H1 (cell line): ENCODE data around the gene RUSC2. TPM values are rescaled to one million over a fixed set of nuclear protein-coding genes. Genes with fewer than 3 reads are reported as not detected.

Source experiments
- CTCF ChIA-PET: fragments of 300-600 bp; sonication (Branson Sonifier 250); formaldehyde crosslinking; loops from one replicate; lab custom pipeline; 2021; ENCODE audit not compliant: partially characterized antibody; lab: Charles Lee
- POLR2A ChIA-PET: fragments of 300-600 bp; sonication (Branson Sonifier 250); formaldehyde crosslinking; loops from one replicate; lab custom pipeline; 2021; ENCODE audit warnings: inconsistent platforms; ENCODE audit not compliant: partially characterized antibody; lab: Charles Lee
- DNase-seq, 2 experiments: peaks; one replicate each; pipeline versions ENCODE4 v3.0.0 to v3.0.0-alpha.2; 2010 to 2022; ENCODE audit warnings: low spot score in 2 of 2, low read depth in 1 of 2, mixed read lengths in 1 of 2
- FAIRE-seq: peaks from 2 replicates; lab custom pipeline; 2011; peaks lifted over from hg19 to GRCh38; lab: Jason Lieb, UNC
- H2AFZ ChIP-seq: 2 replicates; pipeline ENCODE4 v1.8.1; 2012; ENCODE audit warnings: low read length, inconsistent platforms
- H2AK5ac ChIP-seq: 2 replicates; pipeline ENCODE4 v1.6.1; 2013; ENCODE audit warnings: low read depth, low read length
- H2BK120ac ChIP-seq: replicated peaks from 2 replicates; pipeline ENCODE3; 2013; ENCODE audit warnings: low read depth, low read length, inconsistent platforms
- H2BK12ac ChIP-seq: 2 replicates; pipeline ENCODE4 v1.6.1; 2013; ENCODE audit warnings: low read depth, low read length
- H2BK15ac ChIP-seq: 2 replicates; pipeline ENCODE4 v1.6.1; 2013; ENCODE audit warnings: low read length
- H2BK20ac ChIP-seq: 2 replicates; pipeline ENCODE4 v1.6.1; 2013; ENCODE audit warnings: low read length
- H2BK5ac ChIP-seq: 2 replicates; pipeline ENCODE4 v1.6.1; 2013; ENCODE audit warnings: low read depth, low read length
- H3K14ac ChIP-seq: 2 replicates; pipeline ENCODE4 v1.6.1; 2013; ENCODE audit warnings: inconsistent platforms; ENCODE audit not compliant: insufficient read length
- H3K18ac ChIP-seq: 2 replicates; pipeline ENCODE4 v1.6.1; 2013; ENCODE audit warnings: low read length; ENCODE audit errors: extremely low read depth
- H3K23ac ChIP-seq: 2 replicates; pipeline ENCODE4 v1.6.1; 2013; ENCODE audit warnings: inconsistent platforms; ENCODE audit not compliant: insufficient read length
- H3K23me2 ChIP-seq: 2 replicates; pipeline ENCODE4 v1.6.1; 2013; ENCODE audit warnings: low read depth, low read length
- H3K27ac ChIP-seq: 2 replicates; pipeline ENCODE4 v1.6.1; 2011; ENCODE audit warnings: low read depth, low read length, inconsistent platforms
- H3K27me3 ChIP-seq, 4 experiments: replicated peaks in 1 of 4; 1 replicate in 1 of 4; 2 replicates in 3 of 4; pipeline versions ENCODE4 v1.6.1 to v1.8.1; 2011 to 2013; ENCODE audit warnings: low read length in 3 of 4, mild to moderate bottlenecking in 3 of 4, inconsistent platforms in 2 of 4, mixed read lengths in 2 of 4, moderate library complexity in 1 of 4; ENCODE audit not compliant: control insufficient read depth in 3 of 4, insufficient read depth in 3 of 4; ENCODE audit errors: extremely low read depth in 1 of 4
- H3K36me3 ChIP-seq, 4 experiments: 2 replicates each; pipeline versions ENCODE4 v1.6.1 to v1.8.1; 2011 to 2013; ENCODE audit warnings: mild to moderate bottlenecking in 4 of 4, low read length in 3 of 4, moderate library complexity in 2 of 4, control low read depth in 1 of 4, inconsistent platforms in 1 of 4; ENCODE audit not compliant: insufficient read depth in 4 of 4, control insufficient read depth in 2 of 4
- H3K4ac ChIP-seq: replicated peaks from 2 replicates; pipeline ENCODE3; 2013; ENCODE audit warnings: low read length, low read depth, mixed read lengths, inconsistent platforms; ENCODE audit not compliant: insufficient read length
- H3K4me1 ChIP-seq, 4 experiments: replicated peaks in 1 of 4; 1 replicate in 1 of 4; 2 replicates in 3 of 4; pipeline versions ENCODE4 v1.6.1 to v1.8.1; 2011 to 2013; ENCODE audit warnings: low read length in 3 of 4, inconsistent platforms in 2 of 4, mixed read lengths in 1 of 4; ENCODE audit not compliant: insufficient read depth in 4 of 4, control insufficient read depth in 3 of 4
- H3K4me2 ChIP-seq, 2 experiments: 2 replicates each; pipeline versions ENCODE4 v1.6.1 to v1.8.1; 2011 to 2013; ENCODE audit warnings: low read depth in 2 of 2, low read length in 2 of 2, control low read depth in 1 of 2, inconsistent platforms in 1 of 2, mild to moderate bottlenecking in 1 of 2; ENCODE audit not compliant: insufficient read depth in 1 of 2
- H3K4me3 ChIP-seq, 4 experiments: fragments of 200-600, 300-600 bp in 1 of 4; sonication (generic), shearing (Covaris generic), sonication (Bioruptor Twin) in 1 of 4; 2 replicates each; pipeline versions ENCODE4 v1.5.1 to v1.8.1; 2011 to 2016; ENCODE audit warnings: low read length in 4 of 4, low read depth in 3 of 4, control low read depth in 2 of 4, inconsistent platforms in 2 of 4, mild to moderate bottlenecking in 2 of 4, mixed read lengths in 1 of 4, moderate library complexity in 1 of 4; ENCODE audit not compliant: insufficient read depth in 2 of 4; ENCODE audit errors: extremely low read depth in 1 of 4
- H3K56ac ChIP-seq: replicated peaks from 2 replicates; pipeline ENCODE3; 2013; ENCODE audit warnings: low read depth, mild to moderate bottlenecking, mixed read lengths, low read length, inconsistent platforms; ENCODE audit not compliant: insufficient read length
- H3K79me1 ChIP-seq: 2 replicates; pipeline ENCODE4 v1.6.1; 2013; ENCODE audit warnings: low read depth, low read length, control low read depth
- H3K79me2 ChIP-seq, 2 experiments: 2 replicates each; pipeline versions ENCODE4 v1.6.1 to v1.8.1; 2012 to 2013; ENCODE audit warnings: low read length in 2 of 2, mild to moderate bottlenecking in 2 of 2, inconsistent platforms in 1 of 2; ENCODE audit not compliant: insufficient read depth in 2 of 2, control insufficient read depth in 1 of 2
- H3K9ac ChIP-seq, 4 experiments: replicated peaks in 1 of 4; 1 replicate in 1 of 4; 2 replicates in 3 of 4; pipeline versions ENCODE4 v1.6.1 to v1.8.1; 2011 to 2013; ENCODE audit warnings: low read depth in 3 of 4, low read length in 3 of 4, control low read depth in 2 of 4, mild to moderate bottlenecking in 2 of 4, moderate library complexity in 2 of 4, inconsistent platforms in 1 of 4; ENCODE audit errors: extremely low read depth in 1 of 4
- H3K9me3 ChIP-seq, 2 experiments: 2 replicates each; pipeline versions ENCODE4 v1.6.1 to v1.8.1; 2012 to 2013; ENCODE audit warnings: mild to moderate bottlenecking in 2 of 2, moderate library complexity in 2 of 2, control low read depth in 1 of 2, inconsistent platforms in 1 of 2, low read depth in 1 of 2, low read length in 1 of 2, mixed read lengths in 1 of 2; ENCODE audit not compliant: insufficient read depth in 2 of 2
- H4K20me1 ChIP-seq, 2 experiments: replicated peaks in 1 of 2; 2 replicates each; pipeline versions ENCODE3 to v1.8.1; 2011 to 2013; ENCODE audit warnings: inconsistent platforms in 2 of 2, low read length in 2 of 2, mild to moderate bottlenecking in 1 of 2; ENCODE audit not compliant: insufficient read depth in 2 of 2, control insufficient read depth in 1 of 2
- H4K5ac ChIP-seq: 2 replicates; pipeline ENCODE4 v1.6.1; 2013; ENCODE audit warnings: low read length, low read depth, mixed read lengths, inconsistent platforms; ENCODE audit not compliant: insufficient read length
- H4K8ac ChIP-seq: 2 replicates; pipeline ENCODE4 v1.8.0; 2013; ENCODE audit warnings: mild to moderate bottlenecking, moderate library complexity, low read length, inconsistent platforms; ENCODE audit not compliant: insufficient read depth; ENCODE audit errors: extremely low read depth
- H4K91ac ChIP-seq: replicated peaks from 2 replicates; pipeline ENCODE3; 2013; ENCODE audit warnings: low read length, mixed read lengths, inconsistent platforms; ENCODE audit not compliant: insufficient read length
- GTF2F1 ChIP-seq: IDR thresholded peaks from 2 replicates; pipeline ENCODE4 v1.6.1; 2012; ENCODE audit warnings: low read depth, low read length, improper control_type of control experiment, borderline replicate concordance
- PHF8 ChIP-seq: fragments of 200-600 bp; sonication (generic); conservative IDR thresholded peaks from 2 replicates; pipeline ENCODE4 v1.7.1; 2012; ENCODE audit warnings: low read depth, mild to moderate bottlenecking, inconsistent platforms, low read length, moderate library complexity
- SIRT6 ChIP-seq: IDR thresholded peaks from one replicate; pipeline ENCODE4 v1.7.1; 2012; ENCODE audit warnings: low read length, inconsistent platforms
- WGBS, 2 experiments: shearing (Covaris generic) in 1 of 2; methylation state at CpG; one replicate each; pipeline versions ENCODE4 v1.1.6 to v1.1.7; 2013 to 2015; ENCODE audit warnings: low lambda C conversion rate in 2 of 2, mixed read lengths in 2 of 2, inconsistent platforms in 1 of 2, low coverage in 1 of 2, missing lambda C conversion rate in 1 of 2; ENCODE audit not compliant: insufficient replicate concordance in 2 of 2, insufficient coverage in 1 of 2, insufficient read length in 1 of 2; ENCODE audit errors: extremely low coverage in 1 of 2, missing lambda C conversion rate in 1 of 2; 5-methylcytosine and 5-hydroxymethylcytosine counted together
- polyA plus RNA-seq, 7 experiments: library from polyadenylated mRNA; depleted of rRNA in 3 of 7; stranded (reverse) in 5 of 7; unstranded in 2 of 7; fragments of >200 nt in 5 of 7; fragments of 200-250 nt in 2 of 7; gene quantifications; 1 replicate in 5 of 7; 2 replicates in 1 of 7; 4 replicates in 1 of 7; pipeline versions ENCODE4 v1.2.1 to v1.2.3, GENCODE V29; 2011 to 2013; ENCODE audit warnings: missing spikeins in 2 of 7, mixed read lengths in 2 of 7
- total RNA-seq: library from RNA; stranded (reverse); fragmentation: NEBNext Ultra II Directional; extraction: Animal tissue kit (Norgen Biotek cat#: 25700); gene quantifications from 2 replicates; pipeline ENCODE4 v1.2.1, GENCODE V29; 2021

Gene RUSC2
- total and polyA plus RNA-seq, 2 of the 8 experiments (the other 6 are each of a cell fraction or from before 2014, with no cell fraction given): 4.2 to 7.9 TPM

DNA sequence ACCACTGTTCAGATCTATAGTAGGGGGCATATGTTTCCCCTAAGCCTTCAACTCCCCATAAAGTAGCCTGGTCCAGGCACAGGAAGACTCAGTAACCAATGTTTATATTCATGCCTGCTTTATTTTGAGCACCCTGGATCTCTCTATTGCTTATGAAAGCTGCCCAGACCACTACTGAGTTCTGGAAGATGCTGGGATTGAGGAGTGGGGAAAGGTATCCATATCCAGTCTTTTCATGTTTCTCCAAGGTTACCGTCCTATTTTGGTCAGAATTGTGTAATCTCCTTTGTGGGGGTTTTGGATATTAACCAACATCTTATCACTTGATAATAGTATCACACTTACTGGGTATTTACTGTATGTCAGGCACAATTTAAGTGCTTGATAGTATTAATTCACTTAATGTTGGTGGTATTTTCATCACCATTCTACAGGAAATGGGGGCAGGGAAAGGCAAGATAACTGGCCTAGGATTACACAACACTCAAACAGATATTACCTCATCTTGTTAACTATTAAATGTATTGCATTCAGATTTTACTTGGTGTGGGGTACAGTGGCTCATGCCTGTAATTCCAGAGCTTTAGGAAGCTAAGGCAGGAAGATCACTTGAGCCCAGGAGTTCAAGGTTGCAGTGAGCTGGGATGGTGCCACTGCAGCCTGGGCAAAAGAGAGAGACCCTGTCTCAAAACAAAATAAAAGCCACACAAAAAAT lies 36.3 kb downstream of the RUSC2 start:
- FAIRE-seq: no peak
- Histone ChIP-seq H3K9ac (no peak overlapping the region), H3K14ac (no peak overlapping the region), H2BK20ac (no peak overlapping the region), H4K5ac (no peak overlapping the region), H3K56ac (no peak overlapping the region), H3K79me2 (no peaks in the 10 kb centered on the region), H3K36me3 (no peaks in the 10 kb centered on the region), H3K4me2 (no peak overlapping the region), H3K4ac (no peak overlapping the region), H2BK120ac (no peak overlapping the region), H3K4me3 (no peak overlapping the region), H2BK5ac (no peak overlapping the region), H3K27ac (no peak overlapping the region), H2BK15ac (no peak overlapping the region), H4K8ac (no peak overlapping the region), H2AFZ (no peak overlapping the region), H4K20me1 (no peaks in the 10 kb centered on the region), H3K4me1 (no peaks in the 10 kb centered on the region), H4K91ac (no peak overlapping the region), H3K79me1 (no peaks in the 10 kb centered on the region), H3K23ac (no peak overlapping the region), H3K9me3 (no peaks in the 10 kb centered on the region), H2BK12ac (no peak overlapping the region), H3K27me3 (no peaks in the 10 kb centered on the region), H3K23me2 (no peaks in the 10 kb centered on the region), H2AK5ac (no peak overlapping the region), H3K18ac (no peak overlapping the region)
- 89% methylated on average over 1 of the region's 1 CpG; no CpG with 5 or more reads in 1 of the 2 experiments for WGBS, 2 experiments
- ChIA-PET CTCF (interaction anchor here (0.6 kb wide), 1 partner anchor 16 kb away, joined by 3 read pairs; no protein-coding TSS in a partner anchor), POLR2A (no interaction called here)
- no peak for DNase-seq
- TF ChIP-seq PHF8: no peak
- TF ChIP-seq GTF2F1: no peak
- no peak for TF ChIP-seq SIRT6
